BLaER1 (cell line): ENCODE results near the gene MAPK7.

Experiments used
- H3K27ac ChIP-seq: shearing (Covaris generic); formaldehyde crosslinking; 2 replicates; pipeline ENCODE4 v1.8.1; 2022
- H3K27me3 ChIP-seq: shearing (Covaris generic); formaldehyde crosslinking; 2 replicates; pipeline ENCODE4 v1.8.1; 2022
- H3K36me3 ChIP-seq: shearing (Covaris generic); formaldehyde crosslinking; 2 replicates; pipeline ENCODE4 v1.8.1; 2022
- H3K4me1 ChIP-seq: shearing (Covaris generic); formaldehyde crosslinking; 2 replicates; pipeline ENCODE4 v1.8.1; 2022
- H3K4me2 ChIP-seq: shearing (Covaris generic); formaldehyde crosslinking; 2 replicates; pipeline ENCODE4 v1.8.1; 2022
- H3K4me3 ChIP-seq: shearing (Covaris generic); formaldehyde crosslinking; 2 replicates; pipeline ENCODE4 v1.8.1; 2022
- H3K9ac ChIP-seq: shearing (Covaris generic); formaldehyde crosslinking; 2 replicates; pipeline ENCODE4 v1.8.1; 2022
- H3K9me3 ChIP-seq: shearing (Covaris generic); formaldehyde crosslinking; 2 replicates; pipeline ENCODE4 v1.8.1; 2022
- H4K20me1 ChIP-seq: shearing (Covaris generic); formaldehyde crosslinking; 2 replicates; pipeline ENCODE4 v1.8.1; 2022
- Cebpa-rat ChIP-seq: shearing (Covaris generic); IDR thresholded peaks from 2 replicates; pipeline ENCODE4 v1.8.1; 2022

Gene MAPK7

GRCh38 chr17:19407601-19408345 lies 29.5 kb downstream of the MAPK7 start:
- H3K9me3 ChIP-seq, result no peaks in the 10 kb centered on the region
- H3K4me3 ChIP-seq, result no peak overlapping the region
- no peaks in the 10 kb centered on the region for H3K27me3 ChIP-seq
- H3K9ac ChIP-seq, result no peak overlapping the region
- H3K4me2 ChIP-seq, result no peak overlapping the region
- no peak overlapping the region for H3K27ac ChIP-seq
- no peak for TF ChIP-seq Cebpa-rat
- no peaks in the 10 kb centered on the region for H3K4me1 ChIP-seq
- no peaks in the 10 kb centered on the region for H3K36me3 ChIP-seq
- H4K20me1 ChIP-seq, result no peaks in the 10 kb centered on the region

- Histone ChIP-seq H3K4me2 (no peak overlapping the region), H3K9ac (no peak overlapping the region), H3K4me1 (no peaks in the 10 kb centered on the region), H3K36me3 (no peaks in the 10 kb centered on the region), H3K27me3 (no peaks in the 10 kb centered on the region), H3K4me3 (no peak overlapping the region), H3K27ac (no peak overlapping the region), H3K9me3 (no peaks in the 10 kb centered on the region), H4K20me1 (no peaks in the 10 kb centered on the region)
- TF ChIP-seq Cebpa-rat, result no peak
Observed at GRCh38 chr17:19408346-19408710, 30.0 kb downstream of the MAPK7 start.

DNA sequence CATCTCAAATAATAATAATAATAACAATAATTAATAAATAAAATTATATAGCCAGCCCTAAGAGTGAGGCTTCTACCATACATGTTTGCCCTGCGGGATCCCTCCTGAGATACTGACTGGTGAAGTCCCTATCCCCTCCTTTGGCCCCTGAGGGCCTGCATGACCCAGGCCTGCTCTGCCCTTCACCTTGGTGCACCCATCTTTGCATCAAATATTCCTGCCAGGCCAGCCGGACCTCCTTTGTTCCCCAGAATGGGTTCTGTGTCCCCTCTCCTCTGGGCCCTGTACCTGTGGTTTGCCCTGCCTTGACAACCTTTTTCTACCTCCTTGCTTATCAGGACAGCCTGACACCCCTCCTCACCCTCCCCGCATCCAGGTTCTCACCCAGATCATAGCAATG lies 30.8 kb downstream of the MAPK7 start:
- no peaks in the 10 kb centered on the region for H3K36me3 ChIP-seq
- no peak overlapping the region for H3K9ac ChIP-seq
- no peak overlapping the region for H3K27ac ChIP-seq
- no peaks in the 10 kb centered on the region for H3K27me3 ChIP-seq
- no peaks in the 10 kb centered on the region for H3K4me1 ChIP-seq
- H3K4me3 ChIP-seq, result no peak overlapping the region
- no peaks in the 10 kb centered on the region for H4K20me1 ChIP-seq
- TF ChIP-seq Cebpa-rat, result no peak
- H3K9me3 ChIP-seq, result no peaks in the 10 kb centered on the region
- H3K4me2 ChIP-seq, result no peak overlapping the region

DNA sequence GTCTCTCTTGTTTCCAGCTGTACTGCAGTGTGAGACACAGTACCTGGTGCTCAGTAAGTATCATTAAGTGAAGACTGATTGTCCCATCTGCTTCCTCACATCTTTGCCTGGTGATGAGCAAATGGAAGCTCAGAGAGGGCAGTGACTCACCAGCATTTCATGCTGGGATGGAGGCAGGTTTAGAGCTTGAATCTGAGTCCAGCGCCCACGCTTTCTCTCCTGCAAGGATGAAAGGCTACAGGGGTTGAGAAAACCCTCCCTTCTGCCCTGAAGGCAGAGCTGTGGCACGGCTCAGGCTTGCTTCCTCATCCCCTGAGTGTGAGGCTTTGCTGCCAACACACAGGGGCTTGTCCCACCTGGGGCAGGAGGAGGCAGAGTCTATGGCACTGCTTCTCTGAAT lies 31.2 kb downstream of the MAPK7 start:
- no peak overlapping the region for H3K4me3 ChIP-seq
- H3K4me1 ChIP-seq, result no peaks in the 10 kb centered on the region
- no peak overlapping the region for H3K9ac ChIP-seq
- H4K20me1 ChIP-seq, result no peaks in the 10 kb centered on the region
- H3K27ac ChIP-seq, result no peak overlapping the region
- no peaks in the 10 kb centered on the region for H3K36me3 ChIP-seq
- no peak for TF ChIP-seq Cebpa-rat
- H3K4me2 ChIP-seq, result no peak overlapping the region
- H3K9me3 ChIP-seq, result no peaks in the 10 kb centered on the region
- no peaks in the 10 kb centered on the region for H3K27me3 ChIP-seq

GRCh38 chr17:19410091-19410490 lies 31.8 kb downstream of the MAPK7 start:
- H3K4me3 ChIP-seq, result no peak overlapping the region
- H3K27me3 ChIP-seq, result no peaks in the 10 kb centered on the region
- no peak overlapping the region for H3K4me2 ChIP-seq
- no peaks in the 10 kb centered on the region for H3K9me3 ChIP-seq
- no peaks in the 10 kb centered on the region for H3K36me3 ChIP-seq
- H3K27ac ChIP-seq, result no peak overlapping the region
- H4K20me1 ChIP-seq, result no peaks in the 10 kb centered on the region
- no peak overlapping the region for H3K9ac ChIP-seq
- no peaks in the 10 kb centered on the region for H3K4me1 ChIP-seq
- no peak for TF ChIP-seq Cebpa-rat

DNA sequence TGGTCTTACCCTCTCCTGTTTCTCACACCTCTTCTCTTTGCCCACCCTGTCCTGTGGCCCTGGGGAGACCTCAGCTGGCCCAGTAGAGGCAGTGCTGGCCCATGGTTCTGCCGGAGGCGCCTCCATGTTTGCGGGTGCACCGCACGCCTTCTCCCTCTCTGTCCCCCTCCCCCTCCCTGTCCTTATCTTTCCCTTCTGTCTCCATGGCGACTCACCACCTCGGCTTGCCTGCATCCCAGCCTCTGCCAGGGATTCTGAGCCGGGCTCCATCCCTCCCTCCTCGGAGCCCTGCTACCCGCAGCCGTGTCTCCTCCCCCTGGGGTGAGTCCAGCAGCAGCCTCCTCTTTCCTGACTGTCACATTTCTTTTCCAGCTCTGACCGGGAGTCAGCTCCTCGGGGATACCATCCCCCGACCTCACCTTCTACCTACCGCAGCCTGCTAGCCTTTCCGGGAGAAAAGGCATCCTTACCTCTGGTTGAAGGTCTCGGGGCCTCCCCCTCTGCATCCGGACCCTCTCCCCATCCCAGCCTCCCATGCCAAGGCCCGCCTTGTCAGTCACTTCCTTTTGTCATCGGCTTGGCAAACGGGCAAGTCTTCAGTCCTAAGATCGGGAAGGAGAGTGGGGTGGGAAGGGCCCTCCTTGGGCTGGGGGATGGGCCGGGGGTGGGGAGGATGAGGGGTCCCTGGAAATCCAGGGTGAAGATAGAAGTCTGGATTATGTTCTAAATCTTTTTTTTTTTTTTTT lies 32.8 kb downstream of the MAPK7 start, which contains the start of gene RNF112:
Gene RNF112, plus strand, starts transcription at position 358 of the 746 bp plus-strand sequence. Its CDS starts 177 bp downstream, at position 535.
- H3K9ac ChIP-seq, result no peak within 1 kb of the TSS
- H3K4me1 ChIP-seq, result no peaks in the 10 kb centered on the region
- no peak within 1 kb of the TSS for H3K4me3 ChIP-seq
- no peak within 1 kb of the TSS for H3K4me2 ChIP-seq
- no peak for TF ChIP-seq Cebpa-rat
- H4K20me1 ChIP-seq, result no peaks in the 10 kb centered on the region
- H3K27ac ChIP-seq, result no peak within 1 kb of the TSS
- no peaks in the 10 kb centered on the region for H3K36me3 ChIP-seq
- H3K9me3 ChIP-seq, result no peaks in the 10 kb centered on the region
- no peaks in the 10 kb centered on the region for H3K27me3 ChIP-seq

DNA sequence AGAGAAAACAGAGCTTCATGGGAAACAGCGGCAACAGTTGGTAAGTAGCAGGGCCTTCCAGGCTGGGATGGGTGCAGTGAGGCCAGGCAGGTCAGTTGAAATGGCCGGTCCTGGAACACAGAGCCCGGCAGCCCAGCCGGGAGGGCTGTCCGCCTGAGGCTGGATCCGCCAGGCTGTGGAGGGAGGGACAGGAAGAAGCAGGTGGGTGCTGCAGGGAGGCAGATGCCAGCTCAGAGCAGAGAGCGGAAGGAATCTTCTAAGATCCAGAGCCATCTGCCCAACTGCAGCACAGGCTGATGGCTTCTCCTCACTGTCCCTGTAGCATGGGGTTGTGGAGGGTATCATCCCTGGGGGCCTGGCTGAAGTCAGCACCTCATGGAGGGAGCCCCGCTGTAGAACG lies 33.3 kb downstream of the MAPK7 start:
- Histone ChIP-seq H3K4me2 (no peak overlapping the region), H3K4me1 (no peaks in the 10 kb centered on the region), H3K9me3 (no peaks in the 10 kb centered on the region), H3K4me3 (no peak overlapping the region), H3K27ac (no peak overlapping the region), H3K27me3 (no peaks in the 10 kb centered on the region), H3K36me3 (no peaks in the 10 kb centered on the region), H3K9ac (no peak overlapping the region), H4K20me1 (no peaks in the 10 kb centered on the region)
- no peak for TF ChIP-seq Cebpa-rat

DNA sequence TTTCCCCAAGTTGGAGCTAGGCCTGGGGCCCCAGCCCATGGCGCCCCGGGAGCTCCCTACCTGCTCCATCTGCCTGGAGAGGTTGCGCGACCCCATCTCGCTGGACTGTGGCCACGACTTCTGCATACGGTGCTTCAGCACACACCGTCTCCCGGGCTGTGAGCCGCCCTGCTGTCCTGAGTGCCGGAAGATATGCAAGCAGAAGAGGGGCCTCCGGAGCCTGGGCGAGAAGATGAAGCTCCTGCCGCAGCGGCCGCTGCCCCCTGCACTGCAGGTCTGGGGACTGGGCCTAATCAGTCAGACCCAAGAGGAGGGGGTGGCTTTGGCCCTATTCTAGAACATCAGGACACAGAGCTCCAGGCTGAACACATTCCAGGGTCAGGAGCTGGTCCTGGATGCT lies 34.2 kb downstream of the MAPK7 start:
- Histone ChIP-seq H3K27ac (no peak overlapping the region), H3K9ac (no peak overlapping the region)
- no peak for TF ChIP-seq Cebpa-rat

GRCh38 chr17:19412984-19413383 lies 34.7 kb downstream of the MAPK7 start:
- Histone ChIP-seq H3K4me1 (no peaks in the 10 kb centered on the region), H3K4me3 (no peak overlapping the region), H3K9me3 (no peaks in the 10 kb centered on the region), H3K27ac (no peak overlapping the region), H3K9ac (no peak overlapping the region), H4K20me1 (no peaks in the 10 kb centered on the region), H3K27me3 (no peaks in the 10 kb centered on the region), H3K36me3 (no peaks in the 10 kb centered on the region), H3K4me2 (no peak overlapping the region)
- TF ChIP-seq Cebpa-rat, result no peak

More for the DNA sequence above, 34.2 kb downstream of the MAPK7 start:
- Histone ChIP-seq H3K4me2 (no peak overlapping the region), H3K9me3 (no peaks in the 10 kb centered on the region), H3K36me3 (no peaks in the 10 kb centered on the region), H3K27me3 (no peaks in the 10 kb centered on the region), H3K4me3 (no peak overlapping the region), H4K20me1 (no peaks in the 10 kb centered on the region), H3K4me1 (no peaks in the 10 kb centered on the region)

GRCh38 chr17:19413761-19414160 lies 35.5 kb downstream of the MAPK7 start:
- no peak for TF ChIP-seq Cebpa-rat
- no peaks in the 10 kb centered on the region for H3K4me1 ChIP-seq
- no peak overlapping the region for H3K4me3 ChIP-seq

More at GRCh38 chr17:19413761-19414160, 35.5 kb downstream of the MAPK7 start:
- H3K4me2 ChIP-seq, result no peak overlapping the region
- H3K36me3 ChIP-seq, result no peaks in the 10 kb centered on the region
- H3K27me3 ChIP-seq, result no peaks in the 10 kb centered on the region
- H4K20me1 ChIP-seq, result no peaks in the 10 kb centered on the region
- H3K9me3 ChIP-seq, result no peaks in the 10 kb centered on the region
- H3K27ac ChIP-seq, result no peak overlapping the region
- H3K9ac ChIP-seq, result no peak overlapping the region
